Astrocyte (in vitro differentiated cells and primary cell): ENCODE measurements around the gene FSTL5.

Source experiments
- EZH2 ChIP-seq: IDR thresholded peaks from 2 replicates; pipeline ENCODE4 v1.6.1; 2012; ENCODE audit warnings: mild to moderate bottlenecking, low read length, inconsistent platforms; ENCODE audit not compliant: insufficient read depth
- TF ChIP-seq, protein P1 (sequence below): IDR thresholded peaks from 2 replicates; pipeline ENCODE4 v1.5.1; 2011; ENCODE audit warnings: low read depth, mild to moderate bottlenecking, inconsistent platforms, low read length, moderate library complexity; ENCODE audit not compliant: insufficient read depth

DNA sequence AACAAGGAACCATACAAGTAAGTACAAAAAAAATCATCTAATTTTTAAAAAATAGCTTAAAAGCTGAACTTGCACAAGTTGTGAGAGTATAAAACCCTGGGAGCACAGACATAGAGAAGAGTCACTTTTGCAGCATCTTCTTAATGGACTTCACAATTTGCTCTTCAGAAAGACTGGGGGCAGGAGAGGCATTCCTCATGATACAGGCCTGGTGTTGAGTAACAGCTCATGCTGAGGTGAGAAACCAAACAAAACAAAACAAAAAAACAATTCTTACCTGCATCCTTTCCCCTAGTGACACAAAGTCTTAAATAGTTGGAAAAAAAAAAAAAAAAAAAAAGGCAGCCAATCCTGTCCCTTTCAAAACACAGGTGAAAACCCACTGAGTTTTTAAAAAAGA lies 562.8 kb downstream of the FSTL5 start:
- TF ChIP-seq, protein P1, sequence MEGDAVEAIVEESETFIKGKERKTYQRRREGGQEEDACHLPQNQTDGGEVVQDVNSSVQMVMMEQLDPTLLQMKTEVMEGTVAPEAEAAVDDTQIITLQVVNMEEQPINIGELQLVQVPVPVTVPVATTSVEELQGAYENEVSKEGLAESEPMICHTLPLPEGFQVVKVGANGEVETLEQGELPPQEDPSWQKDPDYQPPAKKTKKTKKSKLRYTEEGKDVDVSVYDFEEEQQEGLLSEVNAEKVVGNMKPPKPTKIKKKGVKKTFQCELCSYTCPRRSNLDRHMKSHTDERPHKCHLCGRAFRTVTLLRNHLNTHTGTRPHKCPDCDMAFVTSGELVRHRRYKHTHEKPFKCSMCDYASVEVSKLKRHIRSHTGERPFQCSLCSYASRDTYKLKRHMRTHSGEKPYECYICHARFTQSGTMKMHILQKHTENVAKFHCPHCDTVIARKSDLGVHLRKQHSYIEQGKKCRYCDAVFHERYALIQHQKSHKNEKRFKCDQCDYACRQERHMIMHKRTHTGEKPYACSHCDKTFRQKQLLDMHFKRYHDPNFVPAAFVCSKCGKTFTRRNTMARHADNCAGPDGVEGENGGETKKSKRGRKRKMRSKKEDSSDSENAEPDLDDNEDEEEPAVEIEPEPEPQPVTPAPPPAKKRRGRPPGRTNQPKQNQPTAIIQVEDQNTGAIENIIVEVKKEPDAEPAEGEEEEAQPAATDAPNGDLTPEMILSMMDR = no peak
- TF ChIP-seq EZH2 = no peak
